ENCODE measurements around the gene PAQR5. TPM values are rescaled to one million over a fixed set of nuclear protein-coding genes. Genes with fewer than 3 reads are reported as not detected.

Gene PAQR5
- total RNA-seq = under 0.01 and 0.22 TPM in 2 replicates

GRCh38 chr15:69298697-69299441 lies at the start of gene PAQR5:
Gene PAQR5, plus strand, starts transcription at chr15:69298912. Its CDS starts 61,169 bp downstream, at chr15:69360081.

GRCh38 chr15:69413822-69414700 lies 115.3 kb downstream of the PAQR5 start, which contains the start of gene KIF23:
Gene KIF23, plus strand, starts transcription at chr15:69414349. Its CDS starts 117 bp downstream, at chr15:69414466.

GRCh38 chr15:69452692-69453521 lies 154.2 kb downstream of the PAQR5 start, which contains the start of gene RPLP1:
Gene RPLP1, plus strand, starts transcription at chr15:69452818. Its CDS starts 131 bp downstream, at chr15:69452949.

Other genes starting within 250 kb of the PAQR5 start
- gene GLCE, start 138.3 kb upstream of the PAQR5 start, total RNA-seq = 13.3 and 15.4 TPM in 2 replicates
- gene KIF23, start 115.4 kb downstream of the PAQR5 start, total RNA-seq = 12.2 and 24.0 TPM in 2 replicates
- gene RPLP1, start 153.9 kb downstream of the PAQR5 start, total RNA-seq = 139 and 214 TPM in 2 replicates